GM23338 (cell line): Measurements from ENCODE around the gene MAP3K14. TPM values are rescaled to one million over a fixed set of nuclear protein-coding genes. Genes with fewer than 3 reads are reported as not detected.

Experiments
- ATAC-seq: fragments of 200-7000 bp; cut with Tn5 transposase; 3 replicates; pipeline ENCODE4 v1.9.1; 2020
- DNase-seq: peaks from one replicate; pipeline ENCODE4 v3.0.0-alpha.2; 2015; ENCODE audit warnings: low spot score
- H2AFZ ChIP-seq: fragments of 200-600 bp; sonication (generic); 2 replicates; pipeline ENCODE4 v1.8.0; 2016; ENCODE audit warnings: antibody characterized with exemption, mild to moderate bottlenecking, moderate library complexity
- H3F3A ChIP-seq: fragments of 200-600 bp; sonication (generic); replicated peaks from 2 replicates; pipeline ENCODE4 v1.8.0; 2017; ENCODE audit warnings: antibody characterized with exemption, mixed run types, low read depth
- H3K27ac ChIP-seq: fragments of 200-600 bp; sonication (generic); 2 replicates; pipeline ENCODE4 v1.6.1; 2016; ENCODE audit warnings: low read depth
- H3K27me3 ChIP-seq: fragments of 200-600 bp; sonication (generic); 2 replicates; pipeline ENCODE4 v1.8.0; 2016; ENCODE audit warnings: mild to moderate bottlenecking, mixed run types, moderate library complexity; ENCODE audit not compliant: insufficient read depth
- H3K36me3 ChIP-seq: fragments of 200-600 bp; sonication (generic); 2 replicates; pipeline ENCODE4 v1.8.0; 2016; ENCODE audit warnings: mild to moderate bottlenecking; ENCODE audit not compliant: insufficient read depth
- H3K4me1 ChIP-seq: fragments of 200-600 bp; sonication (generic); 2 replicates; pipeline ENCODE4 v1.8.0; 2016; ENCODE audit warnings: mild to moderate bottlenecking, moderate library complexity; ENCODE audit not compliant: insufficient read depth
- H3K4me2 ChIP-seq: fragments of 200-600 bp; sonication (generic); 2 replicates; pipeline ENCODE4 v1.7.1; 2017; ENCODE audit warnings: mixed run types
- H3K4me3 ChIP-seq: fragments of 200-600 bp; sonication (generic); 2 replicates; pipeline ENCODE4 v1.6.1; 2016; ENCODE audit warnings: mixed run types
- H3K79me2 ChIP-seq: fragments of 200-600 bp; sonication (generic); replicated peaks from 2 replicates; pipeline ENCODE4 v1.8.0; 2017; ENCODE audit warnings: mild to moderate bottlenecking; ENCODE audit not compliant: insufficient read depth
- H3K9me2 ChIP-seq: fragments of 200-600 bp; sonication (generic); 2 replicates; pipeline ENCODE4 v1.8.0; 2017; ENCODE audit not compliant: insufficient read depth
- H4K20me1 ChIP-seq: fragments of 200-600 bp; sonication (generic); replicated peaks from 2 replicates; pipeline ENCODE4 v1.8.0; 2017; ENCODE audit warnings: mild to moderate bottlenecking; ENCODE audit not compliant: insufficient read depth
- H3K27ac Mint-ChIP-seq: 2 replicates; pipeline ENCODE4 v1.8.0; 2020; ENCODE audit warnings: inconsistent platforms, mild to moderate bottlenecking, moderate library complexity, mixed read lengths
- H3K27me3 Mint-ChIP-seq: 3 replicates; pipeline ENCODE4 v1.8.0; 2022; ENCODE audit warnings: low read depth, mild to moderate bottlenecking, moderate library complexity, mixed read lengths, inconsistent platforms; ENCODE audit not compliant: insufficient read depth, poor library complexity
- H3K36me3 Mint-ChIP-seq: 3 replicates; pipeline ENCODE4 v1.8.0; 2021; ENCODE audit warnings: low read depth, mild to moderate bottlenecking, inconsistent platforms, moderate library complexity, mixed read lengths
- H3K4me1 Mint-ChIP-seq: 3 replicates; pipeline ENCODE4 v1.8.0; 2020; ENCODE audit warnings: mild to moderate bottlenecking, inconsistent platforms, mixed read lengths
- H3K4me3 Mint-ChIP-seq: 3 replicates; pipeline ENCODE4 v1.8.0; 2021; ENCODE audit warnings: moderate library complexity, mild to moderate bottlenecking, inconsistent platforms, mixed read lengths
- H3K9me3 Mint-ChIP-seq: 3 replicates; pipeline ENCODE4 v1.8.0; 2020; ENCODE audit warnings: moderate library complexity, mild to moderate bottlenecking, inconsistent platforms, mixed read lengths
- CREB1 ChIP-seq: fragments of 250-450 bp; sonication (Bioruptor Pico); IDR thresholded peaks from 2 replicates; pipeline ENCODE4 v1.5.0; 2020; ENCODE audit warnings: low read depth, mild to moderate bottlenecking, moderate library complexity
- EZH2 ChIP-seq: fragments of 200-600 bp; sonication (generic); IDR thresholded peaks from one replicate; pipeline ENCODE4 v1.8.0; 2017; ENCODE audit warnings: antibody characterized with exemption, mild to moderate bottlenecking, low read depth; ENCODE audit not compliant: unreplicated experiment
- EZH2phosphoT487 ChIP-seq: fragments of 200-600 bp; sonication (generic); IDR thresholded peaks from one replicate; pipeline ENCODE4 v1.8.1; 2018; ENCODE audit warnings: antibody characterized with exemption; ENCODE audit not compliant: unreplicated experiment
- JUNB ChIP-seq: IDR thresholded peaks from one replicate; pipeline ENCODE4 v1.6.1; 2016; ENCODE audit warnings: antibody characterized with exemption; ENCODE audit not compliant: unreplicated experiment
- STAT1 ChIP-seq: IDR thresholded peaks from one replicate; pipeline ENCODE4 v1.6.1; 2016; ENCODE audit warnings: antibody characterized with exemption; ENCODE audit not compliant: unreplicated experiment
- ZNF114 ChIP-seq: fragments of 250-450 bp; sonication (Bioruptor Pico); IDR thresholded peaks from 2 replicates; pipeline ENCODE4 v1.5.0; 2020; ENCODE audit warnings: mild to moderate bottlenecking, moderate library complexity
- ZNF331 ChIP-seq: fragments of 250-450 bp; sonication (Bioruptor Pico); IDR thresholded peaks from 2 replicates; pipeline ENCODE4 v1.5.0; 2020; ENCODE audit warnings: low read depth, mild to moderate bottlenecking, moderate library complexity
- polyA plus RNA-seq: library from polyadenylated mRNA; unstranded; fragments of >200 nt; fragmentation: Nextera tagmentation; extraction: Ambion mirVana; gene quantifications from 2 replicates; pipeline ENCODE4 v1.2.1, GENCODE V29; 2016
- total RNA-seq: library from RNA; depleted of rRNA; stranded (reverse); fragments of >200 nt; shearing (Covaris generic); gene quantifications from 2 replicates; pipeline ENCODE4 v1.2.3, GENCODE V29; 2014
- TF ChIP-seq, protein P1 (sequence below): IDR thresholded peaks from 2 replicates; pipeline ENCODE4 v1.6.1; 2016; ENCODE audit warnings: antibody characterized with exemption
- TF ChIP-seq, protein P2 (sequence below): fragments of 250-450 bp; sonication (Bioruptor Pico); IDR thresholded peaks from 2 replicates; pipeline ENCODE4 v1.5.0; 2020; ENCODE audit warnings: mild to moderate bottlenecking, moderate library complexity

Gene MAP3K14
- total and polyA plus RNA-seq, 2 experiments from 2014 or later = 1.3 to 4.9 TPM

DNA sequence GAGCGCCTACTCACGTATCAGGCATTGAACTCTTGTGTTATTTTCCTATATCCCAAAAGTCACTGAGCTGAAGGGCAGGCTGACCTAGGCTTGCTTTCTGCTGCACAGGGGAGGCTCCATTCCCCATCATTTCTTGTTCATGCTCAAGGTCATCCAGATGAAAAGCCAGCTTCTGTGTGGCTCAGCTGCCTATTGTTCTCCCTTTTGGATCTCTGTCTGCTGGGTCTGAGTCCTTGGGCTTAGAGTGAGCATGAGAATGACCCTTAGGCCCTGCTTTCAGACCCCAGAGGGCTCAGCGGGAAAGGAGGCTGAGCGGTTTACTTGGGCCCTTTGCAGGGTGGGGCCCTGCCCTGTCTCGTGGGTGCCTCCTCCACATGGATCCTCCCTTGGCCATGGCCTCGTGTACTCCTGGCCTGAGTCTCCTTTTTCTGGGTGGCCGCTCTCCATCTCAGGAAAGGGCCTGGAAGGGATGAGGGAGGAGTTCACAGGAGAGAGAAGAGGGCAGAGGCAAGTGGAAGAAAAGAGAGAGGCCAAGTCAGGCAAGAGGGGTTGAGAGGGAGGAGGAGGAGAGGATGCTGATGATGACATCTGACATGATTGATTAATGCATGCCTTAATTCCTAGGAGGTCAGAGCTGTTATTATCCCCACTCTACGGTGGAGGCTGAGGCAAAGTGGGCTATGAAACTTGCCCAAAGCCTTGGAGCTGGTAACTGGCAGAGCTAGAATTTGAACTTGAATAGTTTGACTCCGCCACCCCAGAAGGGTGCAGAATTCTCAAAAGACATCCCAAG, 19.8 kb upstream of the MAP3K14 start (continued):
- TF ChIP-seq, protein P1, sequence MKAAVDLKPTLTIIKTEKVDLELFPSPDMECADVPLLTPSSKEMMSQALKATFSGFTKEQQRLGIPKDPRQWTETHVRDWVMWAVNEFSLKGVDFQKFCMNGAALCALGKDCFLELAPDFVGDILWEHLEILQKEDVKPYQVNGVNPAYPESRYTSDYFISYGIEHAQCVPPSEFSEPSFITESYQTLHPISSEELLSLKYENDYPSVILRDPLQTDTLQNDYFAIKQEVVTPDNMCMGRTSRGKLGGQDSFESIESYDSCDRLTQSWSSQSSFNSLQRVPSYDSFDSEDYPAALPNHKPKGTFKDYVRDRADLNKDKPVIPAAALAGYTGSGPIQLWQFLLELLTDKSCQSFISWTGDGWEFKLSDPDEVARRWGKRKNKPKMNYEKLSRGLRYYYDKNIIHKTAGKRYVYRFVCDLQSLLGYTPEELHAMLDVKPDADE = no peak
- no peak for TF ChIP-seq ZNF331
- no peak for TF ChIP-seq JUNB
- TF ChIP-seq EZH2 = no peak
- no peak for TF ChIP-seq CREB1
- TF ChIP-seq STAT1 = no peak

DNA sequence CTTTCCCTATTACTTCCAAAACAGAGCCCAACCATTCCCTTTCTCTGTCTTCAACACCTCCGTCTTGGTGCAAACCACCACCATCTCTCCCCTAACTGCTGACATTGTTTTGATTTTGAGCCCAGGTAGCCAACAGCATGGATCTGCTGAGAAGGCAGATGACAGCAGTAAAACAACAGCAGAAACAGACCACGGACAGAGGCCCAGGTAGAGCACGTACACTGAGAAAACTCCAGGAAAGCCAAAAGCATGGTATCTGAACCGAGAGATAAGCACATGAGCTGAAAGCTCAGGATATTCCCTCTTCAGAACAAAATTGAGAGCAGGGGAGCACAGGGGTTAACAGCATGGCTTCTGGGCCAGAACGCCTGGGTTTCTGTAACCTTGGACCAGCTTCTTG, 18.9 kb upstream of the MAP3K14 start:
- Histone ChIP-seq H3K27me3 (peaks cover 17% of the 10 kb centered on the region; the same call in 1 of the 2 replicates), H3K27ac (no peak overlapping the region), H3K4me2 (no peak overlapping the region), H4K20me1 (no peaks in the 10 kb centered on the region), H3K9me2 (no peaks in the 10 kb centered on the region), H3K79me2 (no peaks in the 10 kb centered on the region), H2AFZ (no peak overlapping the region), H3F3A (no peaks in the 10 kb centered on the region), H3K36me3 (no peaks in the 10 kb centered on the region), H3K4me3 (no peak overlapping the region), H3K4me1 (no peaks in the 10 kb centered on the region)
- H3K36me3 Mint-ChIP-seq = no peaks in the 10 kb centered on the region
- peaks cover 24% of the 10 kb centered on the region for H3K27me3 Mint-ChIP-seq
- peaks cover 13% of the 10 kb centered on the region for H3K4me1 Mint-ChIP-seq
- TF ChIP-seq, protein P2, sequence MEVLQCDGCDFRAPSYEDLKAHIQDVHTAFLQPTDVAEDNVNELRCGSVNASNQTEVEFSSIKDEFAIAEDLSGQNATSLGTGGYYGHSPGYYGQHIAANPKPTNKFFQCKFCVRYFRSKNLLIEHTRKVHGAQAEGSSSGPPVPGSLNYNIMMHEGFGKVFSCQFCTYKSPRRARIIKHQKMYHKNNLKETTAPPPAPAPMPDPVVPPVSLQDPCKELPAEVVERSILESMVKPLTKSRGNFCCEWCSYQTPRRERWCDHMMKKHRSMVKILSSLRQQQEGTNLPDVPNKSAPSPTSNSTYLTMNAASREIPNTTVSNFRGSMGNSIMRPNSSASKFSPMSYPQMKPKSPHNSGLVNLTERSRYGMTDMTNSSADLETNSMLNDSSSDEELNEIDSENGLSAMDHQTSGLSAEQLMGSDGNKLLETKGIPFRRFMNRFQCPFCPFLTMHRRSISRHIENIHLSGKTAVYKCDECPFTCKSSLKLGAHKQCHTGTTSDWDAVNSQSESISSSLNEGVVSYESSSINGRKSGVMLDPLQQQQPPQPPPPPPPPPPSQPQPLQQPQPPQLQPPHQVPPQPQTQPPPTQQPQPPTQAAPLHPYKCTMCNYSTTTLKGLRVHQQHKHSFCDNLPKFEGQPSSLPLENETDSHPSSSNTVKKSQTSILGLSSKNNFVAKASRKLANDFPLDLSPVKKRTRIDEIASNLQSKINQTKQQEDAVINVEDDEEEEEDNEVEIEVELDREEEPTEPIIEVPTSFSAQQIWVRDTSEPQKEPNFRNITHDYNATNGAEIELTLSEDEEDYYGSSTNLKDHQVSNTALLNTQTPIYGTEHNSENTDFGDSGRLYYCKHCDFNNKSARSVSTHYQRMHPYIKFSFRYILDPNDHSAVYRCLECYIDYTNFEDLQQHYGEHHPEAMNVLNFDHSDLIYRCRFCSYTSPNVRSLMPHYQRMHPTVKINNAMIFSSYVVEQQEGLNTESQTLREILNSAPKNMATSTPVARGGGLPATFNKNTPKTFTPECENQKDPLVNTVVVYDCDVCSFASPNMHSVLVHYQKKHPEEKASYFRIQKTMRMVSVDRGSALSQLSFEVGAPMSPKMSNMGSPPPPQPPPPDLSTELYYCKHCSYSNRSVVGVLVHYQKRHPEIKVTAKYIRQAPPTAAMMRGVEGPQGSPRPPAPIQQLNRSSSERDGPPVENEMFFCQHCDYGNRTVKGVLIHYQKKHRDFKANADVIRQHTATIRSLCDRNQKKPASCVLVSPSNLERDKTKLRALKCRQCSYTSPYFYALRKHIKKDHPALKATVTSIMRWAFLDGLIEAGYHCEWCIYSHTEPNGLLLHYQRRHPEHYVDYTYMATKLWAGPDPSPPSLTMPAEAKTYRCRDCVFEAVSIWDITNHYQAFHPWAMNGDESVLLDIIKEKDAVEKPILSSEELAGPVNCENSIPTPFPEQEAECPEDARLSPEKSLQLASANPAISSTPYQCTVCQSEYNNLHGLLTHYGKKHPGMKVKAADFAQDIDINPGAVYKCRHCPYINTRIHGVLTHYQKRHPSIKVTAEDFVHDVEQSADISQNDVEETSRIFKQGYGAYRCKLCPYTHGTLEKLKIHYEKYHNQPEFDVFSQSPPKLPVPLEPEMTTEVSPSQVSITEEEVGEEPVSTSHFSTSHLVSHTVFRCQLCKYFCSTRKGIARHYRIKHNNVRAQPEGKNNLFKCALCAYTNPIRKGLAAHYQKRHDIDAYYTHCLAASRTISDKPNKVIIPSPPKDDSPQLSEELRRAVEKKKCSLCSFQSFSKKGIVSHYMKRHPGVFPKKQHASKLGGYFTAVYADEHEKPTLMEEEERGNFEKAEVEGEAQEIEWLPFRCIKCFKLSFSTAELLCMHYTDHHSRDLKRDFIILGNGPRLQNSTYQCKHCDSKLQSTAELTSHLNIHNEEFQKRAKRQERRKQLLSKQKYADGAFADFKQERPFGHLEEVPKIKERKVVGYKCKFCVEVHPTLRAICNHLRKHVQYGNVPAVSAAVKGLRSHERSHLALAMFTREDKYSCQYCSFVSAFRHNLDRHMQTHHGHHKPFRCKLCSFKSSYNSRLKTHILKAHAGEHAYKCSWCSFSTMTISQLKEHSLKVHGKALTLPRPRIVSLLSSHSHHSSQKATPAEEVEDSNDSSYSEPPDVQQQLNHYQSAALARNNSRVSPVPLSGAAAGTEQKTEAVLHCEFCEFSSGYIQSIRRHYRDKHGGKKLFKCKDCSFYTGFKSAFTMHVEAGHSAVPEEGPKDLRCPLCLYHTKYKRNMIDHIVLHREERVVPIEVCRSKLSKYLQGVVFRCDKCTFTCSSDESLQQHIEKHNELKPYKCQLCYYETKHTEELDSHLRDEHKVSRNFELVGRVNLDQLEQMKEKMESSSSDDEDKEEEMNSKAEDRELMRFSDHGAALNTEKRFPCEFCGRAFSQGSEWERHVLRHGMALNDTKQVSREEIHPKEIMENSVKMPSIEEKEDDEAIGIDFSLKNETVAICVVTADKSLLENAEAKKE = no peak
- TF ChIP-seq ZNF114 (CRISPR knock-in tag) (no peak), ZNF331 (no peak), EZH2phosphoT487 (no peak)
- H3K27ac Mint-ChIP-seq = no peak overlapping the region
- H3K4me3 Mint-ChIP-seq = no peak overlapping the region
- no peaks in the 10 kb centered on the region; the same call in 2 of the 3 replicates for H3K9me3 Mint-ChIP-seq
- ATAC-seq (no peak), DNase-seq (no peak)
